ENCODE results near the gene CD248. TPM values are rescaled to one million over a fixed set of nuclear protein-coding genes. Genes with fewer than 3 reads are reported as not detected.

CD248 gene
- total and polyA plus RNA-seq, 3 donors from 2014 or later = 3.9 to 35.5 (median 6.4) TPM

- intact Hi-C loops (cut with DNase I; ENCODE audit: low total_unique reads) = no loop called here
- WGBS, 2 donors = 18 to 27% methylated on average over 13 to 20 of the region's 20 CpGs
- H3K9me3 ChIP-seq = no peaks in the 10 kb centered on the region
- DNase-seq = no peak
- no peak overlapping the region for H3K4me3 ChIP-seq
- H3K27ac ChIP-seq = no peak overlapping the region
- H3K4me1 ChIP-seq = no peaks in the 10 kb centered on the region
- TF ChIP-seq POLR2A (IDR thresholded peaks at IDR 0.05) = no peak
- TF ChIP-seq, protein P1, sequence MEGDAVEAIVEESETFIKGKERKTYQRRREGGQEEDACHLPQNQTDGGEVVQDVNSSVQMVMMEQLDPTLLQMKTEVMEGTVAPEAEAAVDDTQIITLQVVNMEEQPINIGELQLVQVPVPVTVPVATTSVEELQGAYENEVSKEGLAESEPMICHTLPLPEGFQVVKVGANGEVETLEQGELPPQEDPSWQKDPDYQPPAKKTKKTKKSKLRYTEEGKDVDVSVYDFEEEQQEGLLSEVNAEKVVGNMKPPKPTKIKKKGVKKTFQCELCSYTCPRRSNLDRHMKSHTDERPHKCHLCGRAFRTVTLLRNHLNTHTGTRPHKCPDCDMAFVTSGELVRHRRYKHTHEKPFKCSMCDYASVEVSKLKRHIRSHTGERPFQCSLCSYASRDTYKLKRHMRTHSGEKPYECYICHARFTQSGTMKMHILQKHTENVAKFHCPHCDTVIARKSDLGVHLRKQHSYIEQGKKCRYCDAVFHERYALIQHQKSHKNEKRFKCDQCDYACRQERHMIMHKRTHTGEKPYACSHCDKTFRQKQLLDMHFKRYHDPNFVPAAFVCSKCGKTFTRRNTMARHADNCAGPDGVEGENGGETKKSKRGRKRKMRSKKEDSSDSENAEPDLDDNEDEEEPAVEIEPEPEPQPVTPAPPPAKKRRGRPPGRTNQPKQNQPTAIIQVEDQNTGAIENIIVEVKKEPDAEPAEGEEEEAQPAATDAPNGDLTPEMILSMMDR (IDR thresholded peaks at IDR 0.05) = no peak
- no peaks in the 10 kb centered on the region for H3K27me3 ChIP-seq
- no peaks in the 10 kb centered on the region for H3K36me3 ChIP-seq (ENCODE audit: low read depth, missing control alignments)
These were observed 34.9 kb downstream of the CD248 start for GRCh38 chr11:66281776-66282467.

- H3K27ac ChIP-seq = no peak overlapping the region
- no peak for DNase-seq
- H3K9me3 ChIP-seq = no peaks in the 10 kb centered on the region
- no peaks in the 10 kb centered on the region for H3K36me3 ChIP-seq (ENCODE audit: low read depth, missing control alignments)
- intact Hi-C loops (cut with DNase I; ENCODE audit: low total_unique reads) = no loop called here
- no peak overlapping the region for H3K4me3 ChIP-seq
- no peaks in the 10 kb centered on the region for H3K27me3 ChIP-seq
- 85 to 90% methylated on average over 6 of the region's 6 CpGs for whole genome bisulfite sequencing, 2 donors
- TF ChIP-seq POLR2A (IDR thresholded peaks at IDR 0.05) = no peak
- TF ChIP-seq, protein P1 (IDR thresholded peaks at IDR 0.05) = no peak
- no peaks in the 10 kb centered on the region for H3K4me1 ChIP-seq
These were observed 35.8 kb downstream of the CD248 start for GRCh38 chr11:66281001-66281400.

DNA sequence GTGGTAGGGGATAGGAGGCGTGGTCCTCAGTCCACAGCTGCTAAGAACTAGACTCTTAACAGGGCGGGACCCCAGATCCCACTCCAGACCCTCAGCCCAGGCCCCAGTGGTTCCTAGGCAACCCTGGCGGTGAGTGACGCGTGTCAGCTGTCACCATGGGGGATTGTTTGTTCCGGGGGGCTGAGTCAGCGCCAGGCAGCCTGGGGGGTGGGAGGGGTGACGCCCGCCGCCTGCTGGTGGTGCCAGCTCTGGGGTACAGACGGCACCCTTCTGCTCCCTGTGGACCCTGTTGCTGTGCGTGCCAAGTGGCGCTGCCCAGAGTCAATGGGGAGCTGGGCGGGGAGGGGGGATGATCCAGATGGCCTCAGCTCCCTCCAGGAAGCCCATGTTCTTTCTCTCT is 36.4 kb downstream of the CD248 start:
- Histone ChIP-seq H3K36me3 (ENCODE audit: low read depth, missing control alignments) (no peaks in the 10 kb centered on the region), H3K4me3 (no peak overlapping the region), H3K4me1 (no peaks in the 10 kb centered on the region), H3K9me3 (no peaks in the 10 kb centered on the region), H3K27ac (no peak overlapping the region), H3K27me3 (no peaks in the 10 kb centered on the region)
- 67 to 93% methylated on average over 1 to 14 of the region's 14 CpGs for WGBS, 2 donors
- intact Hi-C loops (cut with DNase I; ENCODE audit: low total_unique reads) = no loop called here
- DNase-seq = no peak
- no peak for TF ChIP-seq POLR2A (IDR thresholded peaks at IDR 0.05)
- TF ChIP-seq, protein P1 (IDR thresholded peaks at IDR 0.05) = no peak

- no peak overlapping the region for H3K27ac ChIP-seq
- intact Hi-C loops (cut with DNase I; ENCODE audit: low total_unique reads) = no loop called here
These were observed 37.6 kb downstream of the CD248 start for GRCh38 chr11:66279092-66279734.

More at GRCh38 chr11:66279092-66279734, 37.6 kb downstream of the CD248 start:
- TF ChIP-seq POLR2A (IDR thresholded peaks at IDR 0.05) = no peak
- TF ChIP-seq, protein P1 (IDR thresholded peaks at IDR 0.05) = no peak
- 65 to 75% methylated on average over 15 of the region's 15 CpGs for WGBS, 2 donors
- no peak overlapping the region for H3K4me3 ChIP-seq
- H3K27me3 ChIP-seq = no peaks in the 10 kb centered on the region
- no peaks in the 10 kb centered on the region for H3K36me3 ChIP-seq (ENCODE audit: low read depth, missing control alignments)
- no peaks in the 10 kb centered on the region for H3K4me1 ChIP-seq
- H3K9me3 ChIP-seq = no peaks in the 10 kb centered on the region
- no peak for DNase-seq

All from testis (tissue), 3 donors.